ENCODE results near the gene C1orf56. TPM values are rescaled to one million over a fixed set of nuclear protein-coding genes. Genes with fewer than 3 reads are reported as not detected.

The C1orf56 gene
- total RNA-seq, 4 donors from 2014 or later: 0.59 to 8.5 (median 3.8) TPM

GRCh38 chr1:151098126-151098525, 50.6 kb downstream of the C1orf56 start:
- H3K9me3 ChIP-seq: no peaks in the 10 kb centered on the region
- no peaks in the 10 kb centered on the region for H3K4me1 ChIP-seq
- H3K27me3 ChIP-seq: no peaks in the 10 kb centered on the region
- H3K27ac ChIP-seq: no peak overlapping the region
- DNase-seq: no peak
- intact Hi-C loops (cut with DNase I; ENCODE audit: low total_unique reads): no loop called here
- TF ChIP-seq CTCF (IDR thresholded peaks at IDR 0.05): no peak
- TF ChIP-seq POLR2A (IDR thresholded peaks at IDR 0.05): no peak
- no peak overlapping the region for H3K4me3 ChIP-seq
- no peaks in the 10 kb centered on the region for H3K36me3 ChIP-seq

Small RNAs within 50 kb of the gene (small RNA-seq; reads per million reads assigned to genes)
- not detected for gene RNU6-884P

Other genes starting within 250 kb of the C1orf56 start
- gene CTSK, start 239.5 kb upstream of the C1orf56 start, total RNA-seq: 100 to 1,000 TPM in 3 of 4 donors, 10 to 100 TPM in 1; 83.5 to 168 (median 114) TPM
- gene ARNT, start 171.2 kb upstream of the C1orf56 start, total RNA-seq: 10 to 100 TPM; 28.9 to 86.1 (median 59.1) TPM
- gene CTXND2, start 160.6 kb upstream of the C1orf56 start, total RNA-seq: not detected
- gene SETDB1, start 121.4 kb upstream of the C1orf56 start, total RNA-seq: 10 to 100 TPM; 21.8 to 63.2 (median 54.4) TPM
- 100 to 1,000 TPM in 3 of 4 donors, 10 to 100 TPM in 1; 74.9 to 191 (median 147) TPM for gene CERS2, start 72.9 kb upstream of the C1orf56 start, total RNA-seq
- gene ANXA9, start 65.5 kb upstream of the C1orf56 start, total RNA-seq: 10 to 100 TPM in 1 of 4 donors, 1 to 10 TPM in 3; 2.3 to 54.3 (median 6.2) TPM
- gene MINDY1, start 40.8 kb upstream of the C1orf56 start, total RNA-seq: 10 to 100 TPM in 3 of 4 donors, 1 to 10 TPM in 1; 10.0 to 37.7 (median 24.6) TPM
- 10 to 100 TPM in 3 of 4 donors, 1 to 10 TPM in 1; 10.0 to 26.4 (median 20.1) TPM for gene PRUNE1, start 39.3 kb upstream of the C1orf56 start, total RNA-seq
- under 1 TPM in 2 of 4 donors, not detected in 2; 0.24 to 0.55 TPM for gene BNIPL, start 11.2 kb upstream of the C1orf56 start, total RNA-seq
- 10 to 100 TPM; 21.5 to 80.8 (median 39.4) TPM for gene CDC42SE1, start 11.9 kb downstream of the C1orf56 start, total RNA-seq
- gene MLLT11, start 12.6 kb downstream of the C1orf56 start, total RNA-seq: 10 to 100 TPM in 1 of 4 donors, 1 to 10 TPM in 3; 1.3 to 10.6 (median 5.6) TPM
- gene GABPB2, start 23.0 kb downstream of the C1orf56 start, total RNA-seq: 100 to 1,000 TPM in 1 of 4 donors, 10 to 100 TPM in 2, 1 to 10 TPM in 1; 7.4 to 285 (median 21.2) TPM
- gene SEMA6C, start 98.9 kb downstream of the C1orf56 start, total RNA-seq: 10 to 100 TPM in 2 of 4 donors, 1 to 10 TPM in 1, under 1 TPM in 1; 0.88 to 31.3 (median 10.4) TPM
- gene TNFAIP8L2, start 108.9 kb downstream of the C1orf56 start, total RNA-seq: 10 to 100 TPM in 1 of 4 donors, 1 to 10 TPM in 3; 1.0 to 27.1 (median 3.1) TPM
- gene LYSMD1, start 118.2 kb downstream of the C1orf56 start, total RNA-seq: 10 to 100 TPM in 2 of 4 donors, 1 to 10 TPM in 2; 6.4 to 32.9 (median 11.1) TPM
- gene SCNM1, start 118.4 kb downstream of the C1orf56 start, total RNA-seq: 100 to 1,000 TPM in 1 of 4 donors, 10 to 100 TPM in 2, 1 to 10 TPM in 1; 3.2 to 186 (median 21.3) TPM
- gene TMOD4, start 128.2 kb downstream of the C1orf56 start, total RNA-seq: under 1 TPM in 1 of 4 donors, not detected in 3; 0.26 TPM
- 10 to 100 TPM; 22.3 to 53.5 (median 32.7) TPM for gene VPS72, start 142.4 kb downstream of the C1orf56 start, total RNA-seq
- 100 to 1,000 TPM in 2 of 4 donors, 10 to 100 TPM in 2; 66.8 to 240 (median 92.6) TPM for gene PIP5K1A, start 150.8 kb downstream of the C1orf56 start, total RNA-seq
- 100 to 1,000 TPM in 1 of 4 donors, 10 to 100 TPM in 3; 73.5 to 114 (median 89.1) TPM for gene PSMD4, start 207.0 kb downstream of the C1orf56 start, total RNA-seq
- gene ZNF687, start 234.5 kb downstream of the C1orf56 start, total RNA-seq: 10 to 100 TPM in 2 of 4 donors, 1 to 10 TPM in 2; 6.4 to 31.9 (median 10.9) TPM